GM23248 (cell line): ENCODE results near the gene GSG1L. TPM values are rescaled to one million over a fixed set of nuclear protein-coding genes. Genes with fewer than 3 reads are reported as not detected.

Experiments used
- DNase-seq: peaks from one replicate; pipeline ENCODE4 v3.0.0-alpha.2; 2015
- H2AFZ ChIP-seq: fragments of 200-600 bp; sonication (generic); 2 replicates; pipeline ENCODE4 v1.6.1; 2016; ENCODE audit warnings: antibody characterized with exemption
- H3F3A ChIP-seq: fragments of 200-600 bp; sonication (generic); 2 replicates; pipeline ENCODE4 v1.6.1; 2016; ENCODE audit warnings: mild to moderate bottlenecking, antibody characterized with exemption, mixed run types; ENCODE audit not compliant: insufficient read depth
- H3K27ac ChIP-seq: fragments of 200-600 bp; sonication (generic); 2 replicates; pipeline ENCODE4 v1.5.1; 2016; ENCODE audit warnings: mild to moderate bottlenecking
- H3K27me3 ChIP-seq: fragments of 200-600 bp; sonication (generic); replicated peaks from 2 replicates; pipeline ENCODE4 v1.6.1; 2016; ENCODE audit warnings: mild to moderate bottlenecking; ENCODE audit not compliant: insufficient read depth
- H3K36me3 ChIP-seq: fragments of 200-600 bp; sonication (generic); 2 replicates; pipeline ENCODE4 v1.6.1; 2016; ENCODE audit warnings: low read depth, mild to moderate bottlenecking
- H3K4me1 ChIP-seq: fragments of 200-600 bp; sonication (generic); 2 replicates; pipeline ENCODE4 v1.6.1; 2016; ENCODE audit warnings: mild to moderate bottlenecking; ENCODE audit not compliant: insufficient read depth
- H3K4me2 ChIP-seq: fragments of 200-600 bp; sonication (generic); one replicate; pipeline ENCODE4 v1.6.1; 2016; ENCODE audit warnings: mild to moderate bottlenecking; ENCODE audit not compliant: unreplicated experiment
- H3K4me3 ChIP-seq: fragments of 200-600 bp; sonication (generic); 2 replicates; pipeline ENCODE4 v1.5.1; 2016; ENCODE audit warnings: mild to moderate bottlenecking
- H3K79me2 ChIP-seq: fragments of 200-600 bp; sonication (generic); 2 replicates; pipeline ENCODE4 v1.6.1; 2016; ENCODE audit warnings: mild to moderate bottlenecking; ENCODE audit not compliant: insufficient read depth
- H3K9ac ChIP-seq: fragments of 200-600 bp; sonication (generic); 2 replicates; pipeline ENCODE4 v1.6.1; 2016; ENCODE audit warnings: mild to moderate bottlenecking
- H3K9me2 ChIP-seq: fragments of 200-600 bp; sonication (generic); 2 replicates; pipeline ENCODE4 v1.6.1; 2016; ENCODE audit warnings: mixed run types, mild to moderate bottlenecking, moderate library complexity; ENCODE audit not compliant: insufficient read depth
- H3K9me3 ChIP-seq: fragments of 200-600 bp; sonication (generic); one replicate; pipeline ENCODE4 v1.6.1; 2017; ENCODE audit warnings: low read depth
- H4K20me1 ChIP-seq: fragments of 200-600 bp; sonication (generic); 2 replicates; pipeline ENCODE4 v1.6.0; 2016; ENCODE audit not compliant: insufficient read depth
- EZH2 ChIP-seq: fragments of 200-600 bp; sonication (generic); IDR thresholded peaks from 2 replicates; pipeline ENCODE4 v1.6.1; 2018; ENCODE audit warnings: antibody characterized with exemption, mild to moderate bottlenecking; ENCODE audit not compliant: insufficient read depth, poor library complexity, severe bottlenecking
- EZH2phosphoT487 ChIP-seq: fragments of 200-600 bp; sonication (generic); IDR thresholded peaks from 2 replicates; pipeline ENCODE4 v1.6.1; 2018; ENCODE audit warnings: antibody characterized with exemption, moderate library complexity, mild to moderate bottlenecking, low read depth; ENCODE audit not compliant: insufficient read depth
- WGBS, 2 experiments: methylation state at CpG; one replicate each; pipeline ENCODE4 v1.1.6; 2015 to 2017; ENCODE audit warnings: low lambda C conversion rate in 2 of 2, low coverage in 1 of 2; ENCODE audit errors: missing lambda C conversion rate in 2 of 2; 5-methylcytosine and 5-hydroxymethylcytosine counted together
- in situ Hi-C: fragments of 300-500 bp; cut with MboI; formaldehyde crosslinking; loops from 2 replicates; pipeline ENCODE4 v1.15.0; 2020
- polyA plus RNA-seq: library from polyadenylated mRNA; unstranded; fragments of >200 nt; fragmentation: Nextera tagmentation; extraction: Ambion mirVana; gene quantifications from 2 replicates; pipeline ENCODE4 v1.2.1, GENCODE V29; 2016
- total RNA-seq: library from RNA; depleted of rRNA; stranded (reverse); fragments of >200 nt; shearing (Covaris generic); gene quantifications from 2 replicates; pipeline ENCODE4 v1.2.3, GENCODE V29; 2014

GSG1L gene
- total and polyA plus RNA-seq, 2 experiments from 2014 or later, result not detected

- no peak for DNase-seq
- H3K27ac ChIP-seq, result no peak overlapping the region
- peaks cover 15% of the 10 kb centered on the region for H3K4me1 ChIP-seq
- no peaks in the 10 kb centered on the region for H3K36me3 ChIP-seq
- no peaks in the 10 kb centered on the region for H3K9me3 ChIP-seq
- peaks cover 4% of the 10 kb centered on the region; the same call in 1 of the 2 replicates for H3F3A ChIP-seq
- no peaks in the 10 kb centered on the region for H3K79me2 ChIP-seq
- no peaks in the 10 kb centered on the region for H3K9me2 ChIP-seq
- H3K4me2 ChIP-seq, result no peak overlapping the region
- TF ChIP-seq EZH2phosphoT487 (no peak), EZH2 (no peak)
- 71 to 78% methylated on average over 11 of the region's 11 CpGs for WGBS, 2 experiments
- H3K4me3 ChIP-seq, result no peak overlapping the region
- in situ Hi-C loops, result no loop called here
- H3K27me3 ChIP-seq, result peaks cover 9% of the 10 kb centered on the region; the same call in 1 of the 2 replicates
- no peaks in the 10 kb centered on the region for H4K20me1 ChIP-seq
- H3K9ac ChIP-seq, result no peak overlapping the region
- peak overlapping the region; percentile 55 for H2AFZ ChIP-seq
Measured at GRCh38 chr16:28011223-28011622, 52.3 kb downstream of the GSG1L start.

GRCh38 chr16:28010671-28011070 is 52.8 kb downstream of the GSG1L start:
- Histone ChIP-seq H3K27me3 (0 out of 2 replicates have a peak, but pooled peaks cover 4% of the 10 kb centered on the region), H3K9ac (no peak overlapping the region), H3K79me2 (no peaks in the 10 kb centered on the region), H3F3A (peaks cover 4% of the 10 kb centered on the region; the same call in 1 of the 2 replicates), H3K9me3 (no peaks in the 10 kb centered on the region), H4K20me1 (no peaks in the 10 kb centered on the region), H3K9me2 (no peaks in the 10 kb centered on the region), H2AFZ (peak overlapping the region; percentile 55), H3K27ac (no peak overlapping the region), H3K4me1 (peaks cover 15% of the 10 kb centered on the region), H3K4me2 (no peak overlapping the region), H3K36me3 (no peaks in the 10 kb centered on the region), H3K4me3 (no peak overlapping the region)
- TF ChIP-seq EZH2, result no peak
- TF ChIP-seq EZH2phosphoT487, result no peak
- peak; percentile 66 for DNase-seq
- in situ Hi-C loops, result no loop called here
- WGBS, 2 experiments, result 31 to 38% methylated on average over 9 of the region's 9 CpGs

GRCh38 chr16:28009586-28010373 is 53.7 kb downstream of the GSG1L start:
- Histone ChIP-seq H3K4me2 (no peak overlapping the region), H3K36me3 (no peaks in the 10 kb centered on the region), H3K27me3 (no peaks in the 10 kb centered on the region), H4K20me1 (no peaks in the 10 kb centered on the region), H3K4me1 (peaks cover 15% of the 10 kb centered on the region), H2AFZ (no peak overlapping the region), H3F3A (peaks cover 4% of the 10 kb centered on the region; the same call in 1 of the 2 replicates), H3K9me3 (no peaks in the 10 kb centered on the region), H3K27ac (no peak overlapping the region), H3K4me3 (no peak overlapping the region), H3K79me2 (no peaks in the 10 kb centered on the region), H3K9ac (no peak overlapping the region), H3K9me2 (no peaks in the 10 kb centered on the region)
- in situ Hi-C loops, result no loop called here
- 64 to 69% methylated on average over 17 of the region's 17 CpGs for WGBS, 2 experiments
- DNase-seq, result no peak
- TF ChIP-seq EZH2phosphoT487 (no peak), EZH2 (no peak)

- H3K4me2 ChIP-seq, result no peak overlapping the region
- H3K27me3 ChIP-seq, result no peaks in the 10 kb centered on the region
- no peak overlapping the region for H3K4me3 ChIP-seq
- H3K9ac ChIP-seq, result no peak overlapping the region
- H3K27ac ChIP-seq, result no peak overlapping the region
- H3K36me3 ChIP-seq, result no peaks in the 10 kb centered on the region
- H4K20me1 ChIP-seq, result no peaks in the 10 kb centered on the region
- H3K4me1 ChIP-seq, result no peaks in the 10 kb centered on the region
- H2AFZ ChIP-seq, result no peak overlapping the region
- no peaks in the 10 kb centered on the region for H3K79me2 ChIP-seq
- TF ChIP-seq EZH2phosphoT487, result no peak
- TF ChIP-seq EZH2, result no peak
- no peaks in the 10 kb centered on the region for H3K9me3 ChIP-seq
- no peaks in the 10 kb centered on the region for H3K9me2 ChIP-seq
- H3F3A ChIP-seq, result no peaks in the 10 kb centered on the region
- in situ Hi-C loops, result no loop called here
- DNase-seq, result no peak
- WGBS, 2 experiments, result 68 to 69% methylated on average over 9 of the region's 9 CpGs
Measured at GRCh38 chr16:28003923-28004322, 59.6 kb downstream of the GSG1L start.
